HG03575 (cell line): Measurements from ENCODE around the gene KLHDC9.
"Not testable (repeated sequence)": the region's sequence is repeated elsewhere in the genome, so short reads cannot be mapped to it uniquely, and the experiment has no call there.

Experiments used
- ATAC-seq: cut with Tn5 transposase; IDR thresholded peaks from one replicate; pipeline ENCODE4 v1.9.1; 2021; ENCODE audit not compliant: unreplicated experiment, insufficient number of reproducible peaks, low FRiP score; ENCODE audit errors: extremely low read depth

KLHDC9 gene, protein sequence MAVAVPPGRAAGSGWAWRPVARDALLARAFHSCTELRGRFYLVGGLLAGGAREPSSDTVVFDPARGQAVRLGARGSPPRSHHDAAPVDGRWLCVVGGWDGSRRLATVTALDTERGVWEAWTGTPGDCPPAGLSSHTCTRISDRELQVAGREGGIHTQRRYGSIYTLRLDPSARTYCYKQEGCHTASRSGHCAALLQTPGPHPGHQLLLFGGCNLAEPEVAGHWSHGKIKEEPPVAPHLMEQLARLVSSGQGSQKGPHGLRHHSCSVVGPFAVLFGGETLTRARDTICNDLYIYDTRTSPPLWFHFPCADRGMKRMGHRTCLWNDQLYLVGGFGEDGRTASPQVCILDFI

DNA sequence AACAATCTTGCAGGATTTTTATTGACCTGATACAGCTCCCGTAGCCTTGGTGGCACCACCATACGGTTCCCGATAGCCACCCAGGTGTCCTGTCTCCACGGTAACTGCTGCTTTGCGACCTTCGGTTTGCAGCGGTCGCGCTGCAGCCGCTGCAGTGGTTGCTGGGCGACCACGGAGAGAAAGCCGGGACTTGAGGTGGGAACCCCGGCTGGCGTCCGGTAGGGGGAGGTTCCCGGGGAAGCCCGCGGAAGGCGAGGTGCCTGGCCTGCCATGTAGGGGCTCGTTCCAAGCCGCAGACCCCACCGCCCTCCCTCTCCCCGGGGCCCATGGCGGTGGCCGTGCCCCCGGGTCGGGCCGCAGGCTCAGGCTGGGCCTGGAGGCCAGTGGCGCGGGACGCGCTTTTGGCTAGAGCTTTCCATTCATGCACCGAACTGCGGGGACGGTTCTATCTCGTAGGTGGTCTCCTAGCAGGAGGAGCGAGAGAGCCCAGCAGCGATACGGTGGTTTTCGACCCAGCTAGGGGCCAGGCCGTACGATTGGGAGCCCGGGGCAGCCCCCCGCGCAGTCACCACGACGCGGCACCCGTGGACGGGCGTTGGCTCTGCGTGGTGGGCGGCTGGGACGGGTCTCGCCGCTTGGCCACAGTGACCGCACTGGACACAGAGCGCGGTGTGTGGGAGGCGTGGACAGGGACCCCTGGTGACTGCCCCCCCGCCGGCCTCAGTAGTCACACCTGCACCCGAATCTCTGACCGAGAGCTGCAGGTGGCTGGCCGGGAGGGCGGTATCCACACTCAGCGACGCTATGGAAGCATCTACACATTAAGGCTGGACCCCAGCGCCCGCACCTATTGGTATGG, at the start of gene KLHDC9:
Gene KLHDC9 (plus strand): TSS at position 152 of the 859 bp plus-strand sequence. CDS start 175 bp downstream, at position 327.
- ATAC-seq: no peak

DNA sequence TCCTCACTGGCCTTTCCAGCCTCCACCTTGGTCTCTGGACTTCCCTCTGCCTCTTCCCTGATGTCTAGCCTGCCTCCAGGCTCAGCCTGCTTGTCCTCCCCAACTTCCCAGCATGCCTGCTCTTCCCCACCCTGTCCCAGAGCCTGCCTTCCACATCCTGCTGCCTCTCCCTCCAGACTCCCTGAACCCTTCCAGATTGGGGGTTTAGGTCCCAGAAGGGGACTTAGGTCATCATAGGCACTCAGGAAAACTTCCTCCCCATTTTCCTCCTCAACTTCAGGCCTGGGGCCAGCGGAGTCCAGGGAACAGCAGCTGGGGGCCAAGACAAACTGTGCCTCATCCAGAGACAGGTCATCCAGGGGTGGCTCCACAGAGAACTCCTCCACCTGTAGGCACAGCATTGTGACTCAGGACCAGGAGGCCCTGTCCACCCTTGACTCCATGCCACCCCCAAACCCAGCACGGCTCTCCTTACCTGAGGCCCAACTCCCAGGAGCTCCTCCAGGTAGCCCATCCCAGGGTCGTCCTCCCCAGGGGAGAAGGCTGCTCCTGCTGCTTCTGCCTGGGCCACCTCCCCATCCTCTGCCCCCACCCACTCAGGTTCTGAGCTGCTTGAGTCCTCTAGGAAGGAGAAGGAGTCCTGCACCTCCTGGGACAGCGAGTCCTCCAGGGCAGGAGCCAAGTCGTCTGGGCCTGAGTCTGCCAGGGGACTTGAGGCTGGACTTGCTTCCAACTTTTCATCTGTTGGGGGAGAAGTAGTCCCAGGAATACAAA, 49.0 kb upstream of the KLHDC9 start:
- ATAC-seq: no peak

DNA sequence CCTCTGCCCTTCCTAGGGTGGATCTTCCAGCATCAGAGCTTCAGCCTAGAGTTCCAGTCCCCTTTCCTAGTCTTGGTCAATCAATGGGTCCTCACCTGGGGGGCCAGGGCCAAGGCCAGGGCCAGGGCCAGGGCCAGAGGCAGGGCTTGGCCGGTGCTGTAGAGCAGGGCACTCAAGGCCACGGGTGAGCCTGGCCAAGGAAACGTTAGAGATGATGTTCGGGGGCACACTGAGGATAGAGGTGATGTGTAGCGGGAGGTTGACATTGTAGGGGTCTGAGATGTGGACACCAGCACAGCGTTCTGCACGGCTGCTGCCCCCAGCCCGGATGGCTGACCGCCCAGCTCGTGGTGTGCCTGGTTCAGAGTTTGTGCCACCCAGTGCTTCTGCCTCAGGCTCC, 46.9 kb upstream of the KLHDC9 start:
- no peak for ATAC-seq

DNA sequence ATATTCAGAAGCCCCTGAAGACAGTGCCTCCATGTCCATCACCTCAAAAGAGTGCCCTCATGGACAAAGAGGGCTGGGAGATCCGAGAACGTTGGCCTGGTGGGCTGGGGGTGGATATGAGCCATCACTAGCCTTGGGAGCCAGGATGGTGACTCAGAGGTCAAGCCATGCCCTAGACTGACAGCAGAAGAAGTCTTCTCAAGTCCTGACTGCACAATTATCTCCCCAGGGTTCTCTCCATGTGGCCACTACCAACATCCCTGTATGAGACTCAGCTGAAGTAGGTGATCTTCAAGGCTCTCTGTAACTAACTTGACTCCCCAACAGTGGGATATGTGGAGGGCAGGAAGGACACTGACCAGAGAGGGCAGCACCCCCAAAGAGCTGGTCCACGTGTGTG, 45.3 kb upstream of the KLHDC9 start:
- no peak for ATAC-seq

DNA sequence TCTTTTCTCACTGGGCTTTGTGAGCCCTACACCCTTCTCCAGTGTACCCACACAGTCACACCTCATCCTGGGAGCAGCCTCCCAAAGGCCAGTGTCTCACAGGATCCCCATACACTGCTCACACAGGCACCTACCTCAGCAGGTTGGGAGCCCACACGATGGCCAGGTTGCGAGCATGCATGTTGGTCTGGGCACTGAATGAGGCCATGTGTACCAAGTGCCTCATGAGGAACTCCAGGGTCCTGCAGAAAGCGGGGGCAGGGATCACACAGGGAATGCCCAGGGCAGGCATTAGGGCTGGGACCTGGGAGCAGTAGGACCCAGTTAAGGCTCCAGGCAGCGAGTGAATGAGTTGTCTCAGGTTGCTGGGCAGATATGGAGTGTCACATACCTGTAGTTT, 43.9 kb upstream of the KLHDC9 start:
- no peak for ATAC-seq

DNA sequence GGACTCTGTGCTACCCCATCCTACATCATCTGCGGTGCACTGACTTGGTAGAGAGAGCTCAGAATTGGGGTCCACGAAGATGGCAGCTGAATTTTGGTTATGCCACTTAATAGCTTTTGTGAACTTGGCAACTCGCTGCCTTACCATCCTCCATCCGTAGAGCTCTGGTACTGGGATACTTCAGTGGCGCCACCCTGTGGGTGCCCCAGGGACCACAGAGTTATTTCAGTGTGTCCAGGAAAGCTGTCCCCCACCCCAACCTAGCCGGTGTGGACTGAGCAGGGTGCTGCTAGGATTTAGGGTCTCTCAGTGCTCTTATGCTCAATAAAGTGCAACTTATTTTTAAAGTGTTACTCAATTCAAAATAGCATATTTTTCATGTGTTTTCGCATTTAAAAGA, 43.4 kb upstream of the KLHDC9 start:
- no peak for ATAC-seq

DNA sequence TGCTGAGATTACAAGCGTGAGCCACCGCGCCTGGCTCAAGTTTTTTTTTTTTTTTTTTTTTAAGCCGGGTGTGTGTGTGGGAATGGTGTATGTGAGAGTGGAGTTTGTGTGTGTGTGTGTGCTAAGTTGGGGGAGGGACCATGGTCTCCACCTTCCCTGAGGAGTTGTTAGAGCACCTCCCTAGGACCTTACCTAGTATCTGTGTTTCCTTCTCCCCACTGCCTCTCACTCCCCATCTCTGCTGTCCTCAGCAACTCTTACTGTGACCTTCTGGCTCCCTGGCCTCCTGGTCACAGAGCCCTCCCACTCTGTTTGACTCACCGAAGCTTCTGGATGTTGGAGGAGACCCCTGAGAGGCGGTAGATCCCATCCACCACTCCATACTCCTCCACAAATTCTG, 38.9 kb upstream of the KLHDC9 start:
- no peak for ATAC-seq

DNA sequence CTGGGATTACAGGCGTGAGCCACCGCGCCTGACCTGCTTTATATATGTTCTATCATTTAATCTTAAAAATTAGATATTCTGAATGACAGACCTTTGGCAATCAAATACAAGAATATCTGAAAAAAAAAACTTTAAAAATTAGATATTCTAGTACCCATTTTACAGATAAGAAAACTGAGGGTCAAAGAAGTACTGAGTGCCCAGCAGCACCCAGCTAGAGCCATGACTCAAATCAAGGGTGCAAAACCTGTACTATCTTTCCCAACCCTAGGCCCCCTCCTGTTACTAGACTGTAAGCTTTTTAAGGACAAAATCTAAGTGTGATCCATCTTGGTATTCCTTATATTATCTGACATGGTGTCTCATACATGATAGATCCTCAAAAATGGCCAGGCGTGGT, 36.7 kb upstream of the KLHDC9 start:
- ATAC-seq: no peak

DNA sequence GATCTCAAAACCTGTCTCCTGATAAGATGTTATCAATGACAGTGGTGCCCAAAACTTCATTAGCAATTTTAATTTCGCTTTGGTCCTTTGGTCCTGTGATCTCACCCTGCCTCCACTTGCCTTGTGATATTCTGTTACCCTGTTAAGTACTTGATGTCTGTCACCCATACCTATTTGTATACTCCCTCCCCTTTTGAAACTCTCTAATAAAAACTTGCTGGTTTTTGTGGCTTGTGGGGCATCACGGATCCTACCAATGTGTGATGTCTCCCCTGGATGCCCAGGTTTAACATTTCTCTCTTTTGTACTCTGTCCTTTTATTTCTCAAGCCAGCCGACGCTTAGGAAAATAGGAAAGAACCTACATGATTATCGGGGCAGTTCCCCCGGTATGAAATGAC, 34.2 kb upstream of the KLHDC9 start:
- ATAC-seq: not testable (repeated sequence)

DNA sequence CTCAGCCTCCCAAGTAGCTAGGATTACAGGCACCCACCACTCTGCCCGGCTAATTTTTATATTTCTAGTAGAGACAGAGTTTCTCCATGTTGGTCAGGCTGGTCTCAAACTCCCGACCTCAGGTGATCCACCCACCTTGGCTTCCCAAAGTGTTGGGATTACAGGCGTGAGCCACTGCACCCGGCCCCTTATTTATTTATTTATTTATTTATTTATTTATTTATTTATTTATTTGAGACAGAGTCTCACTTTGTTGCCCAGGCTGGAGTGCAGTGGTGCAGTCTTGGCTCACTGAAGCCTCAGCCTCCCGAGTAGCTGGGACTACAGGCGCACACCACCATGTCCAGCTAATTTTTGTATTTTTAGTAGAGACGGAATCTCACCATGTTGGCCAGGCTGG, 32.5 kb upstream of the KLHDC9 start:
- not testable (repeated sequence) for ATAC-seq

DNA sequence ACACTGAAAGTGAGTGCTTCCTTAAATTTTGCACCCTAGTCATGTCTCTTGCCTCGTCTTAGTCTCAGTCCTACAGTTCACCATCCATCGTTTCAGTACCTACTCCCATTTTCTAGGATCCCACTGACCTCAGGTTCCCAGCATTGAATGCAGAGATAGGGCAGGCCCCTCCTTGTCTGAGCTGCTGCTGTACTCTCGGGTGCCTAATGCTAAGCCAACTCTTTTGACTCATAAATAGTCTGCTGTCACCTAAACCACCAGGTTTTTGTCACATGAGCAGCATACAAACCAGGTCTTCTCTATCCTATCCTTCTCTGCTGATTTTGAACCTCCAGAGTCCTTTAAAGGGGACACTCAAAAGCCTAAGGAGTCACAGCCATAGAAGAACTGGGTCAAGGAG, 31.5 kb upstream of the KLHDC9 start:
- ATAC-seq: no peak

DNA sequence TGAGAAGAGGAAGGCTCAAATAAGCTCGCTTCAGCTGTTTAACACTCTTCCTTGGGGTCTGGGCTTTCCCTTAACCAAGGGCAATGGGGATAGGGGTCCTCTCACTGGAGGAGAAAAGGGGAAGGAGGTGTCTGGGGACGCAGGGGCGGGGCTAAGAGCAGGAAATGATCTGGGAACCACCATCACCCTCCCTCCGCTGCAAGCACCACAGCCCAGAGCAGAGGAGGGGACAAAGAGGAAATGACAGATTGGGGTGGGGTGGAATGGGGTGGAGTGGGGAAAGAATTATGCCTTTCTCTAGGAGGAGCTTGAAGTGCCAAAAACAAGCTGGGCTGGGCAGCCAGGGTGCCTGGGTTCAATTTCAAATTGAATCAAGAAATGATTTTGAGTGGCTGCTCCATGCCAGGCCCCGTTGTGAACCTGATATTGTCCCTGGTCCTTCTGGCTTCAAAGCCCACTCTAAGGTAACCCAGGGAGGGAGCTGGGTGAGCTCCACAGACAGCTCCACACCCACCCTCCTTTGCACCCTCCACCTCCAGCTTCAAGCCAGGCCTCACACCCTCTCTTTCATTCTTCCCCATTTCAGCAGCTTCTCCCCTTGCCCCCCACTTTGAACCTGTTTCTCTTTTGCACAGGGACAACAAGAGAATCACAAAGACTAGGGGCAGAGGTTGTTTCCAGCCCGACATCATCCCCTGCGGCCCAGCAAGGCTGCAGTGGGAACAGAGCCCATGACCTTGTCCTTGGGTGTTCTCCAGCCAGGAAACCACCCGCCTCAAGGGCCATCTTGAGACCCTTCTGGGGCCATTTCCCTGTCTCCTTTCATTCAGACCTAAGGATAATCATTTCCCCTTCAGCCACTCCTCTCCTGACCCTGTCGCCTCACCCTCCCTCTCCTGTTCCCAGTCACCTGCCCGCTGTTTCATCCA, 29.6 kb upstream of the KLHDC9 start:
- no peak for ATAC-seq

DNA sequence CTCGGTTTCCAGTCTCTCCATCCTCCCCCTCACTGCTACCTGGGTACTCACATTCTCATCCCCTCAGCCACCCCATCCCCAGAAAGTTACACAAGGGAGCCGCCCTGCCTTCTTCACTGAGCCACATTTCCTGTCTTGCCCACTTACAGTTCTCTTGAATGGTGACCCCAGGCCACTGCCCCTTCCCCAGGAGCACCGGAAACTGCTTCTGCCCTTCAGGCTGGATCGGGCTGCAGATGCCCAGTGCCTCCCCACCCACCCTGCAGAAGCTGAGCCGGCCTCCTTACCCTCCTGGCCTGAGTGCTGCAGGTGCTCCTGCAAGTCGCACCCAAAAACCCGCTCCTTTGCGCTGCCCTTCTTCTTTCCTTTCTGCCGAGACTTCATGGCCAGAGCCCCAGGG, 28.9 kb upstream of the KLHDC9 start:
- no peak for ATAC-seq

DNA sequence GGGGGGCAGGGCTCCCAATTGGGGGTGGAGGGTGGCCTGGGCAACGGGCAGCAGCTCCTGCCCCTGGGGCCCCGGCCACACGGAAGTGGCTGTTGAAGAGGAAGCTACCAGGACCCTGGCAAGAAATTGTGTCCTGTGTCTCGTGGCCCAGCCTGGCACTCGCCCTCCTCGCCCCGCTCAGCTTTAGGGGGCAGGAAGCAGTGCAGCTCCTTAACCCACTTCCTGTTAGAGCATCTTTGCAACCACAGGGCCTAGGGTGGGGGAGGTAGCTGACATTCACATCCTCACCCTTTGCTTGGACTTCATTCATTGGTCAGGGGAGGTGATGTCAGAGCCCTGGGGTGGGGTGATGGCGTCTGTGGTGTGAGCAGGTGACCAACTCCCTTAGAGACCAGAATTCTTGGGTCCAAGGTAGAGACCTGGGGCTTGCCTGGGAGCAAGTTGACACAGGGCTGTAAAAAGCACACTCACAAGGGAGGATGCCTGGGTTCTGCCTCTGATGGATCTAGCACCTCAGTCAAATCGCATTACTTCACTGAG, 28.4 kb upstream of the KLHDC9 start, which contains the start of gene ARHGAP30:
Gene ARHGAP30 (minus strand): TSS at position 161 of the 540 bp plus-strand sequence. CDS start 267 bp downstream, outside the sequence.
- ATAC-seq: no peak

DNA sequence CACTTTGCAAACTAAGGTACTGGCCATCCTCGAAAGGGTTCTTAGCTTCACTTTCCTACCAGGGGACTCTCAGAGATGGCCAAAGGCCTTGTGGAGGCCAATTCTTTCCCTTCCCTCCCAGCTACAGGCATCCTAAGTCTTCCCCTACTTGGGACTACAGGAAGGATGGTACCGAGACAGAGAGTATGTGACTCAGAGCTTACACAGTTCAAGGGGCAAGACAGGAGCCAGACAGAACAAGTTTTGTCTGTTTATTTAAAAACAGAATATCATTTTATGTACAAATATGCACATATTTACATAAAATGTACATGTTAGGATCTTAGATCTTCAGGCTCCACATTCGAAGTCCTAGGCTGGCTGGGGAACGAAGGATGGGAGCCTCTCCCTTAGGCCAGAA, 27.4 kb upstream of the KLHDC9 start:
- no peak for ATAC-seq

DNA sequence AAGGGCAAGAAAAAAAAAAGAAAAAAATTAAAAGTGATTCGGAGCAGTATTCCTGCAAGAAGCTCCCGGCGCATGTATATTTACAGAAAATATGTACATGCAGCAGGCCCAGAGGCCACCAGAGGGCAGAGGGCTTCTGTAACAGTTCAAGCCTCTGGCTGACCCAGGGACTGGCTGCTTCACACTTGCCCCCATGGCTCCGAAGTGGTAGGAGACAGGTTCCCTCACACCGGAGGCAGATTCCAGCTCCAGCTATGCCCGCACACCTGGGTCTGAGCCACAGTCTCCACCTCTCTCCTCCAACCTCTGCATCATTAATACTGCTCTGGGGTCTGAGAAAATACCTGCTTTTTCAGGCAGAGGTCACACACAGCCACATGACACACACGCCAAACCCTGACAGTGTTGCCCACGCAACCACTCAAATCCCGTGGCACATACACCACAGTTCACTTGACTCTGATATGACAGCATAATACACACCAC, 26.2 kb upstream of the KLHDC9 start:
- ATAC-seq: no peak

DNA sequence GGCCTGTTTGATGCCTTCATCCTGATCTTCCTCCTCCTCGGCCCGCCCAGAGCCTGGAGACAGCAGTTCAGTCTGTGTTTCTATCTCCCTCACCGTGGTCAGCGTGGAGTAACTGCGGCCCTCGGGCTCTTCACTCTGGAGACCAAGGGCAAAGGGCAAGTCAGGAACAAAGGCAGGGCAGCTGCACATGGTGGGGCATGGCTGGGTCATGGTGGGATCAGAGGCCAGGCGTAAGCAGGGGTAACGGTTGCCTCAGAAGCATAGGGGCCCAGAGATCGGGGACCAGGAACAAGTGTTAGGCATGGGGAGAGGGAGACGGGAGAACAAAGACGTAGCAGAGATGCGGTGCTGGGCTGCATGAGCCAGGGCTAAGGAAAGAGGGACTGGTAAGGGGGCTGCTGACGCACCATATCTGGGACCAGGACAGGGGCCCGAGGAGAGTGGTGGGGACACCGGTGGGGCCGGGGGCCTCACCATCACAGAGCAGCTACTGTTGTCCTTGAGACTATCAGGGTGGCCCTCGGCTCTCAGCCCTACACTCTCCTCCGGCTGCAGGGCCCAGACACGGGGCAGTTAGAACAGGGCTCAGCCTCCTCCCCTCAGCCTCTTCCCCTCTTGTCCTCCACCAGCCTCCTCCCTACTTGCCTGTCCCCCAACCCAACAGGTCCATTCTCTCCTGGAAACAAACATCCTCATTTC, 25.3 kb upstream of the KLHDC9 start:
- no peak for ATAC-seq
